GM18511 (cell line): ENCODE measurements around the gene LAMC3.

Experiments
- ATAC-seq: cut with Tn5 transposase; IDR thresholded peaks from one replicate; pipeline ENCODE4 v1.9.1; 2021; ENCODE audit warnings: mild to moderate bottlenecking, moderate library complexity; ENCODE audit not compliant: unreplicated experiment

The LAMC3 gene

GRCh38 chr9:131008909-131009618 is at the start of gene LAMC3:
Gene LAMC3, plus strand, starts transcription at chr9:131009174. Its CDS starts 41 bp downstream, at chr9:131009215.
- ATAC-seq, result no peak

GRCh38 chr9:130959809-130960334 is 49.1 kb upstream of the LAMC3 start:
- ATAC-seq, result no peak

- no peak for ATAC-seq
These were observed 48.2 kb upstream of the LAMC3 start for GRCh38 chr9:130960522-130961378.

GRCh38 chr9:130961511-130962300 is 47.3 kb upstream of the LAMC3 start:
- no peak for ATAC-seq

- no peak for ATAC-seq
These were observed 46.3 kb upstream of the LAMC3 start for GRCh38 chr9:130962418-130963316.

GRCh38 chr9:130963337-130963908 is 45.6 kb upstream of the LAMC3 start:
- ATAC-seq, result no peak

- no peak for ATAC-seq
These were observed 45.1 kb upstream of the LAMC3 start for GRCh38 chr9:130963916-130964315.

- no peak for ATAC-seq
These were observed 43.3 kb upstream of the LAMC3 start for GRCh38 chr9:130965680-130966079.

- ATAC-seq, result no peak
These were observed 38.9 kb upstream of the LAMC3 start for GRCh38 chr9:130970052-130970451.

GRCh38 chr9:130970855-130971254 is 38.1 kb upstream of the LAMC3 start:
- ATAC-seq, result no peak

GRCh38 chr9:130971294-130971849 is 37.6 kb upstream of the LAMC3 start:
- ATAC-seq, result no peak

- no peak for ATAC-seq
These were observed 36.6 kb upstream of the LAMC3 start for GRCh38 chr9:130972277-130972956.

GRCh38 chr9:130972957-130973685 is 35.9 kb upstream of the LAMC3 start:
- ATAC-seq, result no peak

GRCh38 chr9:130973686-130974281 is 35.2 kb upstream of the LAMC3 start:
- no peak for ATAC-seq

GRCh38 chr9:130974697-130975096 is 34.3 kb upstream of the LAMC3 start:
- ATAC-seq, result no peak

GRCh38 chr9:130975156-130975555 is 33.8 kb upstream of the LAMC3 start:
- ATAC-seq, result no peak

GRCh38 chr9:130975932-130976841 is 32.8 kb upstream of the LAMC3 start:
- no peak for ATAC-seq
